Stomach smooth muscle (tissue), 2 donors: ENCODE results near the gene A4GNT.
"Not testable (repeated sequence)": the region's sequence is repeated elsewhere in the genome, so short reads cannot be mapped to it uniquely, and the experiment has no call there.

ENCODE experiments used
- H3K27ac ChIP-seq: one replicate; pipeline ENCODE4 v1.7.0; 2013; ENCODE audit warnings: mild to moderate bottlenecking, low read length, inconsistent platforms
- H3K27me3 ChIP-seq, 2 donors: one replicate each; pipeline ENCODE4 v1.7.0; 2013; ENCODE audit warnings: low read length in 2 of 2; ENCODE audit not compliant: insufficient read depth in 2 of 2, control insufficient read depth in 1 of 2
- H3K36me3 ChIP-seq, 2 donors: one replicate each; pipeline ENCODE4 v1.7.0; 2013; ENCODE audit warnings: low read length in 2 of 2; ENCODE audit not compliant: control insufficient read depth in 2 of 2, insufficient read depth in 2 of 2
- H3K4me1 ChIP-seq: one replicate; pipeline ENCODE4 v1.7.0; 2013; ENCODE audit warnings: low read length; ENCODE audit not compliant: control insufficient read depth, insufficient read depth
- H3K4me3 ChIP-seq, 2 donors: one replicate each; pipeline ENCODE4 v1.7.0; 2013; ENCODE audit warnings: low read length in 2 of 2
- H3K9ac ChIP-seq, 2 donors: one replicate each; pipeline ENCODE4 v1.7.0; 2013; ENCODE audit warnings: low read length in 2 of 2, mild to moderate bottlenecking in 1 of 2
- H3K9me3 ChIP-seq, 2 donors: one replicate each; pipeline ENCODE4 v1.7.0; 2013; ENCODE audit warnings: low read length in 2 of 2; ENCODE audit not compliant: control insufficient read depth in 2 of 2
- donor health status: healthy.
- donor health status: Pancreatic carcinoma.

The A4GNT gene

DNA sequence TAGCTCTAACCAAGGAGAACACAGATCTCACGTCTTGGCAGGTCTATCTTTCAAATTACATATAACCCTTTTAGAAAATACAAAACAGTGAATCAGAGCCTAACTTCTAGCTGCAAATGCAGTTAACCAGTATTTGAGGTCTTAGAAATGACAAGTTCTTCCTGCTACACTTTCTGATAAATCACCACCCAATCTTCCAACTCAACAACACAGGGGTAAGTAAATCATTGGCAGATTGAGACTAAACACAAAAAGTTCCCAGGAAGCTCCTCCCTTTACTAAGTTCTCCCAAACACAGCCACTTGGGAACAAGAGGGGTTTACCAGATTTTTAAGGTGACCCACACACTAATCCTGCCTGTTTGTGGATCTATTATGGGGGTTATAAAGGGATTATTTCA, at the start of gene A4GNT:
Gene A4GNT, minus strand, starts transcription at position 152 of the 400 bp plus-strand sequence. CDS start 1,134 bp downstream, outside the sequence.
- Histone ChIP-seq H3K4me1 (no peaks in the 10 kb centered on the region), H3K9me3 (no peaks in the 10 kb centered on the region), H3K36me3 (no peaks in the 10 kb centered on the region), H3K27ac (no peak within 1 kb of the TSS), H3K4me3 (no peak within 1 kb of the TSS), H3K27me3 (no peaks in the 10 kb centered on the region), H3K9ac (no peak within 1 kb of the TSS)

DNA sequence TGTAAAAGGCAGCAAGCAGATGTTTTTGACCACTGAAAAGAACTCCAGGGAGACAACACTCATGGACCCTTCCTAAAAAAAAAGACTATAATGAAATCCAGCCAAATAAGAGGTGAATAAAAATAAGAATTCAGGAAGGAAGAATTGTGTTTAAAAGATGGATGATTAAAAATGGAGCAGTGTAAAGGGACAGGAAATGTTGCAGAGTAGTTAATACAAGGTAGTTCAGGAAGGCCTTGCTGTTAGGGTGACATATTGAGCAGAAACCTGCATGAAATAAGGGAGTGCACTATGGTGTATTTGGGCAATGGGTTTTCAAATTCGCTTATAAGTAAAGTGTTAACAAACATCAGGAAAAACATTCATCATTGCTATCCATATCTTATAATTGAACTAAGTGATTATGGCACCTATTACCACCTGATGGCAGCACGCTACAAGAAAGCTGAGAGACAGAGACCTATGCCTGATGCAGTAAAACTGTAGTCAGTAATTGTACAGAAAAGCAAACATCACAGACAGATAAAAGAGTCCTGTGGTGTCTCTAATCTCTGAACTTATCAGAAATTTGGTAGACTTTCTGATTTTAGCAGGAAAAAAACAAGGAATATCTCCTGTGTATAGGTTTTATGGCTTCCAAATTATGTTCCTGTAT, 48.3 kb upstream of the A4GNT start:
- no peak overlapping the region for H3K4me3 ChIP-seq
- H3K27me3 ChIP-seq = peaks cover 0 to 7% of the 10 kb centered on the region in 2 donors
- no peaks in the 10 kb centered on the region for H3K9me3 ChIP-seq
- H3K9ac ChIP-seq = no peak overlapping the region
- no peaks in the 10 kb centered on the region for H3K4me1 ChIP-seq
- H3K27ac ChIP-seq = no peak overlapping the region
- H3K36me3 ChIP-seq = no peaks in the 10 kb centered on the region

GRCh38 chr3:138174421-138175131, 42.4 kb upstream of the A4GNT start, which contains the start of gene DBR1:
TSS of gene DBR1 (minus strand) at chr3:138174921. CDS start at chr3:138174795, 126 bp downstream.
- H3K27me3 ChIP-seq = no peaks in the 10 kb centered on the region
- peak within 1 kb of the TSS; percentile 61 to 91 for H3K9ac ChIP-seq
- peaks cover 0 to 4% of the 10 kb centered on the region in 2 donors for H3K36me3 ChIP-seq
- no peaks in the 10 kb centered on the region for H3K9me3 ChIP-seq
- H3K27ac ChIP-seq = peak within 1 kb of the TSS; percentile 58
- peaks cover 11% of the 10 kb centered on the region for H3K4me1 ChIP-seq
- peak within 1 kb of the TSS; percentile 74 to 93 for H3K4me3 ChIP-seq

DNA sequence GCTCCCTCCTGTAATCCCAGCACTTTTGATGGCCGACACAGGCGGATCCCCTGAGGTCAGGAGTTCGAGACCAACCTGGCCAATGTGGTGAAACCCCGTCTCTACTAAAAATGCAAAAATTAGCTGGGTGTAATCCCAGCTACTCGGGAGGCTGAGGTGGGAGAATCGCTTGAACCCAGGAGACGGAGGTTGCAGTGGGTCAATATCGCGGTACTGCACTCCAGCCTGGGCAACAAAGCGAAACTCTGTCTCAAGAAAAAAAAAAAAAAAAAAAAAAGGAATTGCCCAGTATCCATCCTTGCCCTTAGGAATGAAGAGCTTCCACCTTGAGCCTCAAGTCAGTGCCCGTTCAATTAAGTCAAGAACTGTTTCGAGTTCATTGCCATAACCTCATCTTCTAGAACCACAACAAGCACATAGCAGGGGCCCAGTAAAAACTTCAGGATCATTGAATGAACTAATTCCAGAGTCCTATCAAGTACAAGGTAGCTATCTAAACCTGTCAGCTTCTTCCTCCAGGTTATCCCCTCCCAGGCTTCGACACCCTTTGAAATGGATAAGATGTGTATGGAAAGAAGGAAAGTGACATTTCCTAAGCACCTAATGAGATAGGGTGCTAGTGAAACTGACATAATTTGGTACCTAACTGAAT, 41.7 kb upstream of the A4GNT start:
- peak overlapping the region; percentile 58 for H3K27ac ChIP-seq
- H3K4me3 ChIP-seq = peak overlapping the region; percentile 74 to 93
- H3K4me1 ChIP-seq = peaks cover 11% of the 10 kb centered on the region
- H3K36me3 ChIP-seq = peaks cover 3 to 4% of the 10 kb centered on the region in 2 donors
- H3K9ac ChIP-seq = peak overlapping the region; percentile 61 to 91
- no peaks in the 10 kb centered on the region for H3K27me3 ChIP-seq
- no peaks in the 10 kb centered on the region for H3K9me3 ChIP-seq

DNA sequence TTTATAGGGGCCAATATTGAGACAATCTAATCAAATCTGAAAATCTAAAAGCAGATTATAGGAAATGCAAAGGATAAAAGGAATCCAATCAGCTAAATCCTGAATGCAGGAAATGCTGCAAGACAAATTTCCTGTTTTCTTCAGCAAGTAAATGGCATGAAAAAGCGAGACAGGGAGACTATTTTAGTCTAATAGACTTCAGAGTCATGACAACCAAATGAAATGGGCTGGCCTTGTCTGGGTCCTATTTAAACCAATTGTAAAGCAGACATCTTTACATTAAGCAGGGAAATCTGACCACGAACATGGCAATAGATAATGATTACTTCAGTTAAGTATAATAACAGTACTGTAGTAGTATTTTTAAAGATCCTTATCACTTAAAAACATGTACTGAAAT, 40.4 kb upstream of the A4GNT start:
- Histone ChIP-seq H3K9ac (no peak overlapping the region), H3K4me3 (no peak overlapping the region), H3K36me3 (peaks cover 4 to 5% of the 10 kb centered on the region in 2 donors), H3K27ac (no peak overlapping the region), H3K9me3 (no peaks in the 10 kb centered on the region), H3K27me3 (no peaks in the 10 kb centered on the region), H3K4me1 (peaks cover 11% of the 10 kb centered on the region)

- H3K36me3 ChIP-seq = peaks cover 35 to 37% of the 10 kb centered on the region in 2 donors
- no peaks in the 10 kb centered on the region for H3K9me3 ChIP-seq
- H3K4me3 ChIP-seq = no peak overlapping the region
Observed at GRCh38 chr3:138165061-138165460, 32.9 kb upstream of the A4GNT start.

GRCh38 chr3:138157743-138158142, 25.6 kb upstream of the A4GNT start:
- no peak overlapping the region for H3K4me3 ChIP-seq
- peaks cover 11 to 13% of the 10 kb centered on the region in 2 donors for H3K36me3 ChIP-seq
- no peaks in the 10 kb centered on the region for H3K27me3 ChIP-seq
- H3K4me1 ChIP-seq = no peaks in the 10 kb centered on the region
- no peaks in the 10 kb centered on the region for H3K9me3 ChIP-seq
- no peak overlapping the region for H3K9ac ChIP-seq
- H3K27ac ChIP-seq = no peak overlapping the region

More at GRCh38 chr3:138165061-138165460, 32.9 kb upstream of the A4GNT start:
- Histone ChIP-seq H3K27me3 (no peaks in the 10 kb centered on the region), H3K4me1 (no peaks in the 10 kb centered on the region), H3K9ac (no peak overlapping the region), H3K27ac (no peak overlapping the region)

DNA sequence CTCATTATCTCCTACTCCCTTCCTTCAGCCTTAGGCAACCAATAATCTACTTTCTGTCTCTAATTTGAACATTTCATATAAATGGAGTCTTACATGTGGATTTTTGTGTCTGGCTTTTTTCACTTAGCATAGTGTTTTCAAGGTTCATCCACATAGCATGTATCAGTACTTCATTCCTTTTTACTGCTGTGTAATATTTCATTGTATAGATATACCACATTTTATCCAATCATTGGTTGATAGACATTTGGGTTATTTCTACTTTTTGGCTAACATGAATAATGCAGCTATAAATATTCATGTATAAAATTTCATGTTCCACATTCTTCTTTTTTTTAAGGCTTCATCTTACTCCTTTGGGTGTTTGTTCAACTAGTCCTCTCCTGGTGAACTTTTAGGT, 22.3 kb upstream of the A4GNT start:
- no peaks in the 10 kb centered on the region for H3K4me1 ChIP-seq
- no peak overlapping the region for H3K9ac ChIP-seq
- no peak overlapping the region for H3K27ac ChIP-seq

DNA sequence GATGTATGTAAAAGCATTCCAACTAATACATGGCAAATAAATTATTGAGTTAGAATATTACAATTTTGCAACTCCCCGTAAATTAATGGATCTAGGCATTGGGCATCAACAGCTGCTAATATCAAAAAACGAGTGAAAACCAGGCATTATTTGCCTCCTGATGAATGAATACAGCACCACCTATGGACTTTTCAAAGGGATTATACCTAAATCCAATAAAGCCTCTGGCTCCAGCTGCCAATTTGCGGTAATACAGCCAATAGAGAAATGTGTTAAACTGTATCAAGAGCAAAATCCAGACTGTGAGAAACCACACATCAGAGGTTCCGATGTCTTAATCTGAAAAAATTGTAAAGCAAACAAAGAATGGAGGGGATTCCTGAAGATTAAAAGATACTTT, 16.3 kb upstream of the A4GNT start:
- H3K9ac ChIP-seq = no peak overlapping the region
- no peaks in the 10 kb centered on the region for H3K9me3 ChIP-seq

More for the DNA sequence above, 22.3 kb upstream of the A4GNT start:
- no peaks in the 10 kb centered on the region for H3K9me3 ChIP-seq
- H3K36me3 ChIP-seq = no peaks in the 10 kb centered on the region
- H3K27me3 ChIP-seq = no peaks in the 10 kb centered on the region
- no peak overlapping the region for H3K4me3 ChIP-seq

DNA sequence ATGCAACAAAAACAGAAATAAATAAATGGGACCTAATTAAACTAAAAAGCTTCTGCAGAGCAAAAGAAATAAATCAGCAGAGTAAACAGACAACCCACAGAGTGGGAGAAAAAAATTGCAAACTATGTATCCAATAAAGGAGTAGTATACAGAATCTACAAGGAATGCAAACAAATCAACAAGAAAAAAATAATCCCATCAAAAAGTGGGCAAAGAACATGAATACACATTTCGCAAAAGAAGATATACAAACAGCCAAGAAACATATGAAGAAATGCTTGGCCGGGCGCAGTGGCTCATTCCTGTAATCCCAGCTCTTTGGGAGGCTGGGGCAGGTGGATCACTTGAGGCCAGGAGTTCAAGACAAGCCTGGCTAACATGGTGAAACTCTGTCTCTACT, 10.0 kb upstream of the A4GNT start:
- H3K4me3 ChIP-seq, H3K27me3 ChIP-seq, H3K36me3 ChIP-seq, H3K9ac ChIP-seq, H3K27ac ChIP-seq, H3K4me1 ChIP-seq, H3K9me3 ChIP-seq: not testable (repeated sequence)

More for the DNA sequence above, 16.3 kb upstream of the A4GNT start:
- Histone ChIP-seq H3K27me3 (no peaks in the 10 kb centered on the region), H3K27ac (no peak overlapping the region), H3K36me3 (no peaks in the 10 kb centered on the region), H3K4me3 (no peak overlapping the region), H3K4me1 (no peaks in the 10 kb centered on the region)
